ENCODE measurements around the gene ANO4. TPM values are rescaled to one million over a fixed set of nuclear protein-coding genes. Genes with fewer than 3 reads are reported as not detected.

Gene ANO4
- total RNA-seq, 4 donors from 2014 or later = 0.56 to 2.4 (median 1.1) TPM

DNA sequence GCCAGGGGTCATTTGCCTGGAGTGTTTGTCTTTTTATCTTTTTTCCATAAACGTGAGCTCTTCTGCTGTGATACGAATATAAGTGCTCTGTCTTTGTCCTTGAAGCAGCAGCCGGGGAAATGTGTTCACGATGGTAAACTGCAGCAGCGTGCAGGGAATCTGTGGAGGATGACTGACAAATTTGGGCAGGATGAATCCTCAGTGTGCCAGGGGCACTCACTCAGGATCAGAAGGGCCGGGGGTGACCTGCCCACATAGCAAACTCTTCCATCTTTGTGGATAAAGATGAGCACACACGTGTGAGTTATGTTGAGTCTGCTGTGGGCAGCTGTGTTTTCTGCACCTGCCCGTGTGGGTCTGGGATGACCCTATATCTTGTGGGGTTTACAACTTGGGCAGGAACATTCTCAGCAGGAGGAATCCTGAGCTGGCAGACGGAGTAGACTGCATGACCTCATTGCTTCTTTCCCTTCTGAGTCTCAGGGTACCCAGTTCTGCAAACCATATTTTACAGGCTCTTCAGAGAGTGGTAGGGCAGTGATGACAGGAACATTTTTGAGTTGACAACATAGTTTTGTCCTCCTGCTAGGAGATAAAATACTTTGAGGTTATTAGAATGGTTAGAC lies 711 bp downstream of the ANO4 start:
- TF ChIP-seq, protein P1, sequence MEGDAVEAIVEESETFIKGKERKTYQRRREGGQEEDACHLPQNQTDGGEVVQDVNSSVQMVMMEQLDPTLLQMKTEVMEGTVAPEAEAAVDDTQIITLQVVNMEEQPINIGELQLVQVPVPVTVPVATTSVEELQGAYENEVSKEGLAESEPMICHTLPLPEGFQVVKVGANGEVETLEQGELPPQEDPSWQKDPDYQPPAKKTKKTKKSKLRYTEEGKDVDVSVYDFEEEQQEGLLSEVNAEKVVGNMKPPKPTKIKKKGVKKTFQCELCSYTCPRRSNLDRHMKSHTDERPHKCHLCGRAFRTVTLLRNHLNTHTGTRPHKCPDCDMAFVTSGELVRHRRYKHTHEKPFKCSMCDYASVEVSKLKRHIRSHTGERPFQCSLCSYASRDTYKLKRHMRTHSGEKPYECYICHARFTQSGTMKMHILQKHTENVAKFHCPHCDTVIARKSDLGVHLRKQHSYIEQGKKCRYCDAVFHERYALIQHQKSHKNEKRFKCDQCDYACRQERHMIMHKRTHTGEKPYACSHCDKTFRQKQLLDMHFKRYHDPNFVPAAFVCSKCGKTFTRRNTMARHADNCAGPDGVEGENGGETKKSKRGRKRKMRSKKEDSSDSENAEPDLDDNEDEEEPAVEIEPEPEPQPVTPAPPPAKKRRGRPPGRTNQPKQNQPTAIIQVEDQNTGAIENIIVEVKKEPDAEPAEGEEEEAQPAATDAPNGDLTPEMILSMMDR (IDR thresholded peaks at IDR 0.05) = no peak
- ATAC-seq (ENCODE audit: low FRiP score) = no peak
- no peak for DNase-seq (ENCODE audit: low spot score)

DNA sequence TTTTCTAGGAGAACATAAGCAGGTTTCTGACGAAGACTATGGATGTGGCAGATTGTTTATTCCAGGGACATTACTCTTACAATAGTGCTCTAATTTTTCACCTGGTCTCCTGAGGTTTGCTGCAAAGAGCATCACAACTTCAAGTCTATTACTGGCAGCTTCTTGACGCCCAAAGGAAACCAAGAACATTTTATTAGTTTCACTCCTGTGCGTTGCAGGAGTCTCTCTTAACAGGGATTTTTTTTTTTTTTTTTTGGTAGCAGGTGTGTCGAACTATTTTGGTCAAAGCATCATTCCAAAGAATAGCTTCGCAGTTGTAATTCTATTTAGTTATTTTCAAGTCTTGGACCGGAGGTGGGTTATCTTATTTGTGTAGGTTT lies 1.2 kb downstream of the ANO4 start:
- ATAC-seq (ENCODE audit: low FRiP score) (no peak), DNase-seq (ENCODE audit: low spot score) (no peak)
- TF ChIP-seq, protein P1 (IDR thresholded peaks at IDR 0.05) = no peak

DNA sequence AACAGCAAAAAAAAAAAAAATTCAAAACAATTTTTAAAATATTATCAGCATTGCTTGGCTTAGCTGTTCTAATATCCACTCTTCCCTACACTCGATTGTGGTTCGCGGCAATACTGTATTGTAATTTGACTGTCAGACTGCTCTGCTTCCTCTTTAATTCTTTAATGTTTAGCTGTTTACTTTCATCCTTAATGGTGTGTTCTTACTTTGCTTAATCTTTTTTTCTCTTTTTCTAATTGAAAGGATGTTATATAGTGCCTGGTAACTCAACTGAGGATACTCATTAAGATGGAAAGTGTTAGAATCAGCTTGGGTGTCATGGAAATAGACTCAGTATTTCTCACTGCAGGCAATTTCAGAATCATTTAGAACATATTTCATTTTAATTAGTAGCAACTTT lies 2.0 kb downstream of the ANO4 start:
- DNase-seq (ENCODE audit: low spot score) (no peak), ATAC-seq (ENCODE audit: low FRiP score) (no peak)
- TF ChIP-seq, protein P1 (IDR thresholded peaks at IDR 0.05) = no peak

DNA sequence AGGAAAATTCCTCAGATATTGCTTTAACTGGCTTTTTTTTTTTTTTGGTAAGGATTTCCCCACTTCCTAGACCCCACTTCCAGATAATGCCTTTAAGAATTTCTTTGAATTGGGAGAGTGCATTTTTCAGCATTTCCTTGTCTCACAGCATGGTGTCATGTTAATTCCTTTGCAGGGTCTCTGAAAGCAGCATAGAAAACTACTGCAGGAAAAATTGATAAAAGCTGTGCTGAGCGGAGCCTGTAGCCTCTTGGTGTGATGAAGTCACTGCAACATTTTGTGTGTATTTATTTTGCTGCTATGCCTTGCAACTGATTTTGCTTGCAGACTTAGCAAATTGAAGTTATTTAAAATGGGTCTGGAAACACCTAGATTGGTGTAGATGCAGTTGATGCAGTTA lies 2.7 kb downstream of the ANO4 start:
- DNase-seq (ENCODE audit: low spot score) (no peak), ATAC-seq (ENCODE audit: low FRiP score) (no peak)
- TF ChIP-seq, protein P1 (IDR thresholded peaks at IDR 0.05) = no peak

DNA sequence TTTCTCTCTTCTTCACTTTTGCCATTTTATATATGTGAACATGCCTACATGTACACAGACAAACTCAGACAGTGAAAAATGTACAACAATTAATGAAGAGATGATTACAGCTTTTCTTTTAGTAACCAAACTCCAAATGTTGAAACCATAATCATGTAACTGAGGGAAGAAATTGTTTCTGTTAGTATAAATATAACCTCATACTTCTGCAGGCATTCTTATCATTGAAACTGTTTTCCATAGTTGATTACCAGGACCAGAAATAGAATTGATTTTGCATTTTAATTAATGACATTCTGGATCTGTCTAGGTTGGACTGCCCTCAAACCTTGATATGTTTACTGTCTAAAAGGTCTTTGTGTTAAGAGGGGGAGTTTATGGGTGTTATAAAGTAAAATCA lies 3.2 kb downstream of the ANO4 start:
- TF ChIP-seq, protein P1 (IDR thresholded peaks at IDR 0.05) = no peak
- ATAC-seq (ENCODE audit: low FRiP score) = no peak
- no peak for DNase-seq (ENCODE audit: low spot score)

DNA sequence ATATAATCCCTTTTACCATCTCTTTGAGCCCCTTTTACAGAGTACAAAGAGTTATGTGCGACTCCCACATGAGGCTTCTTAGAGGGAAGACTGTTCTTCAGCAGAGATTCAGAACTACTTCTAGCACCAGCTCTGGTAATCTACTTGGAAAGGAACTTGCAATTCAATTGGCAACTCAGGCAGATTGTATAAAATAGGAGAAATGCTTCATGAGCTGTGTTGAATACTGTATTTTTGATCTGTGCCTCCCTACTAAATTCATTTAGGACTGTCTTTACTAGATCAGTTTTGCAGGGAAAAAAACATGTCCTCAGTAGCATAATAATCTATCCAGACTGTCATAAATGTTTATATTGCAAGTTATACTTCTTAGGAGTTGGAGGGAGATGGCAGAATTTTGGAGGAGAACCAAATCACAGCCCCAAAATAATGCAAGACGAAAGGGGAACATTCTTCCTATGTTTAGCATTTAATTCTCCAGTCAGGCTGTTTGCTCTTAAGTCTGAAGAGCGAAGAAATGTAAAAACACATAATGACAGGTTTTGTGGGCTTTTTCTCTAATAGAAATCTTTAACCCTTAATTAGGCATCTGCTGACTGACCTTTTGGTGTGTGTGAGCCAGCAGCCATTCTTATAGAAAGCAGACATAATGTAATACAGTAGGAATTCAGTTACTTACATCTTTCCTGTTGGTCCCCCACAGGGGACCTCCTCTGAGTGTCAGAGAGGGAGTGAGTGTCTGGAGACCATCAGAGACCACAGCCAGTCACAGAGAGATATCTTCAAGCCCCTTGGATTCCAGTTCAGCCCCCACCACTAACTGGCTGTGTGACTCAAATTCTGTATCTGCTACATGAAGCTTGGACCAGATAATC lies 3.9 kb downstream of the ANO4 start:
- DNase-seq (ENCODE audit: low spot score) (no peak), ATAC-seq (ENCODE audit: low FRiP score) (no peak)
- TF ChIP-seq, protein P1 (IDR thresholded peaks at IDR 0.05) = no peak

DNA sequence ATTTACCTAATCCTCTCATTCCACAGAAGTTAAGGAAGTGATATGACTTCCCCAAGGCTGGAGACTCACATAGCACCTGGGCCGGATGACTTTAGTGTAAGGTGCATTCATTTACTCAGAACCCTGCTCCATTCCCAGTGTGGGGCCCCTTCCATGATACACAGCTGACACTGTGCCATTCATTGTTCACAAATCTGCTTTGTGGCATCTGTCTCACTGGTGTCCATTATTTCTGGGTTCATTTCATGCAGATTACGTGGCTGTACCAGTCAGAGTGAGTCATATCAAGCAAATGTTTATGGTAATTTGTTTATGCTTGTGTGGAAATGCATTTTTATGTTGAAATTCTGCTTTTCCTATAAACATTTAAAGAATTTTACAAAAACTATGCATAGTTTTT lies 5.2 kb downstream of the ANO4 start:
- TF ChIP-seq, protein P1 (IDR thresholded peaks at IDR 0.05) = no peak
- DNase-seq (ENCODE audit: low spot score) (no peak), ATAC-seq (ENCODE audit: low FRiP score) (no peak)
